ENCODE results near the gene SUSD4. TPM values are rescaled to one million over a fixed set of nuclear protein-coding genes. Genes with fewer than 3 reads are reported as not detected.

The SUSD4 gene
- total and polyA plus RNA-seq, 9 of the 15 experiments (the other 6 are each of a cell fraction or from before 2014, with no cell fraction given), result 0.06 to 1.7 (median 0.09) TPM; not detected in 4

DNA sequence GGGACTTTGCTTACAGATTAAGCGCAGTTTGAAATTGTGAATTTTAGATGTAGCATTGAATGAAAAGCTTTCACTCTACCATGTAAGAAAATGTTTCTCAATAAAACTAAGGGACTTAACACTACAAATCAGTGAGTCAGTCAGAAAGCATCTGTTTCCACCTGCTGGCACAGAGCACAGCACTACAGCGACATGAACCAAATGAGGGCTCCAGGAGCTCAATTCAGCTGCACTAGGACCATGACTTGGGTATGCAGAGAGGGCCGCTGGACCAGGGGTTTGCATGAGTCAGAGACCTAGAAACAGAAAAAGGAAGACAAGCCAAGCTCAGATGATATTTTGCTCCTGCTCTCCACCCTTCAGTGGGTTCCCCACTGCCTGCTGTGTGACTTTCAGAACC lies 5.2 kb downstream of the SUSD4 start (continued):
- no peak for TF ChIP-seq CCAR2 (IDR thresholded peaks at IDR 0.05; ENCODE audit: low read depth, low read length)
- TF ChIP-seq FOXK1 (CRISPR knock-in tag; IDR thresholded peaks at IDR 0.05; ENCODE audit: borderline replicate concordance), result no peak
- TF ChIP-seq, protein P1, sequence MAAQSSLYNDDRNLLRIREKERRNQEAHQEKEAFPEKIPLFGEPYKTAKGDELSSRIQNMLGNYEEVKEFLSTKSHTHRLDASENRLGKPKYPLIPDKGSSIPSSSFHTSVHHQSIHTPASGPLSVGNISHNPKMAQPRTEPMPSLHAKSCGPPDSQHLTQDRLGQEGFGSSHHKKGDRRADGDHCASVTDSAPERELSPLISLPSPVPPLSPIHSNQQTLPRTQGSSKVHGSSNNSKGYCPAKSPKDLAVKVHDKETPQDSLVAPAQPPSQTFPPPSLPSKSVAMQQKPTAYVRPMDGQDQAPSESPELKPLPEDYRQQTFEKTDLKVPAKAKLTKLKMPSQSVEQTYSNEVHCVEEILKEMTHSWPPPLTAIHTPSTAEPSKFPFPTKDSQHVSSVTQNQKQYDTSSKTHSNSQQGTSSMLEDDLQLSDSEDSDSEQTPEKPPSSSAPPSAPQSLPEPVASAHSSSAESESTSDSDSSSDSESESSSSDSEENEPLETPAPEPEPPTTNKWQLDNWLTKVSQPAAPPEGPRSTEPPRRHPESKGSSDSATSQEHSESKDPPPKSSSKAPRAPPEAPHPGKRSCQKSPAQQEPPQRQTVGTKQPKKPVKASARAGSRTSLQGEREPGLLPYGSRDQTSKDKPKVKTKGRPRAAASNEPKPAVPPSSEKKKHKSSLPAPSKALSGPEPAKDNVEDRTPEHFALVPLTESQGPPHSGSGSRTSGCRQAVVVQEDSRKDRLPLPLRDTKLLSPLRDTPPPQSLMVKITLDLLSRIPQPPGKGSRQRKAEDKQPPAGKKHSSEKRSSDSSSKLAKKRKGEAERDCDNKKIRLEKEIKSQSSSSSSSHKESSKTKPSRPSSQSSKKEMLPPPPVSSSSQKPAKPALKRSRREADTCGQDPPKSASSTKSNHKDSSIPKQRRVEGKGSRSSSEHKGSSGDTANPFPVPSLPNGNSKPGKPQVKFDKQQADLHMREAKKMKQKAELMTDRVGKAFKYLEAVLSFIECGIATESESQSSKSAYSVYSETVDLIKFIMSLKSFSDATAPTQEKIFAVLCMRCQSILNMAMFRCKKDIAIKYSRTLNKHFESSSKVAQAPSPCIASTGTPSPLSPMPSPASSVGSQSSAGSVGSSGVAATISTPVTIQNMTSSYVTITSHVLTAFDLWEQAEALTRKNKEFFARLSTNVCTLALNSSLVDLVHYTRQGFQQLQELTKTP (IDR thresholded peaks at IDR 0.05; ENCODE audit: low read depth in 1 of 2, partially characterized antibody in 2 of 2), result no peak
- no peak for TF ChIP-seq HIVEP1 (CRISPR knock-in tag; IDR thresholded peaks at IDR 0.05)
- no peak for TF ChIP-seq ZBTB40 (IDR thresholded peaks at IDR 0.05)
- TF ChIP-seq ZBTB40 (CRISPR knock-in tag; IDR thresholded peaks at IDR 0.05), result no peak
- no peak for TF ChIP-seq NONO (IDR thresholded peaks at IDR 0.05; ENCODE audit: low read depth in 2 of 2, low read length in 1 of 2)
- no peak for TF ChIP-seq NCOA6 (IDR thresholded peaks at IDR 0.05)
- no peak for TF ChIP-seq E2F4 (CRISPR knock-in tag; IDR thresholded peaks at IDR 0.05; ENCODE audit: low read depth)

Data from K562 (cell line).